ENCODE results near the gene CD70.
"Not testable (repeated sequence)": the region's sequence is repeated elsewhere in the genome, so short reads cannot be mapped to it uniquely, and the experiment has no call there.

CD70 gene

GRCh38 chr19:6597471-6598253, 6.7 kb upstream of the CD70 start:
- DNase-seq (ENCODE audit: low read depth in 3 of 3), result not testable (repeated sequence)

DNA sequence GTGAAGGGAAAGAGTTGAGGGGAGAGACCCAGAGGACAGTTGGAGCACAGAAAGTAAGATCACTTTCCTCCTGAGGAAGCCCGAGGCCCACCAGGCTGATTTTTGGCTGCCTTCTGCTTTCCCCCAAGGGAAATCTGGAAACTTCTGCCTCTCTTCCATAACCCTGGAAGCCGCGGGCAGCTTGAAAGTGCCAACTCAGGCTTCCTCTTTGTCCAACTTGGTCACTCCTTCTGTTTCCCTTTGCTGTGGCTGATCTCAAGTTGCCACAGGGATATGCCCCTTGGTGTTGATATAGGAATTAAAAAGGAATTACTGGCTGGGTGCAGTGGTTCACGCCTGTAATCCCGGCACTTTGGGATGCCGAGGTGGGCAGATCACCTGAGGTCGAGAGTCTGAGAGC, 5.7 kb upstream of the CD70 start:
- no peak for DNase-seq (ENCODE audit: low read depth in 3 of 3)

GRCh38 chr19:6593651-6594416, 2.9 kb upstream of the CD70 start:
- no peak for DNase-seq (ENCODE audit: low read depth in 3 of 3)

DNA sequence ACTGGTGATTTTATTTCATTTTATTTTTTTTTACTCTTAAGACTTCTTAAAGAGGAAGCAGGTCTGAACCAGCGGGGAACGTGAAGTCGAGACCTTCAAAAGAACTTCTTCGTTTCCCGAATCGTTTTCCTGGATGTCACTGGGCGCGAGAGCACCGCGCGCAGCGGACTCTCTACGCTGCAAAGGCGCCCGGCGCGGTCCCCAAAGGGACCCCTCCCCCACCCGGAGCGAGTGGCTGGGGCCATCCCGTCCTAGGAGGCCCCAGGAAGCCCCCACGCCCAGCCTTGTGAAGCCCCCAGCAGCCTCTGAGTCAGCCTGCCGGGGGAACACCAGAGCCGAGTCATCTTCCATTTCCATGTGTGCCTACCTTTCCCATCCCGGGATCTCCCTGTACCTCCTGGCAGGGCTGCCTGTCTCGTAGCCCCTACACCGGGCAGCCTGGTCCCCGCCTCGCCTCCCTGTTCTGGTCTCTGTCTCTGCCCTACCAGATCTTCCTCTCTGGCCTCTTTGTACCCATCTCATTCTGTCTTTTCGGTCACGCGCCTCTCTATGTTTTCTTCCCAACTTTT, 608 bp downstream of the CD70 start:
- DNase-seq (ENCODE audit: low read depth in 3 of 3), result no peak

- no peak for DNase-seq (ENCODE audit: low read depth in 3 of 3)
Observed at GRCh38 chr19:6589711-6590257, 1.2 kb downstream of the CD70 start.

GRCh38 chr19:6588508-6589345, 2.2 kb downstream of the CD70 start:
- DNase-seq (ENCODE audit: low read depth in 3 of 3), result no peak

DNA sequence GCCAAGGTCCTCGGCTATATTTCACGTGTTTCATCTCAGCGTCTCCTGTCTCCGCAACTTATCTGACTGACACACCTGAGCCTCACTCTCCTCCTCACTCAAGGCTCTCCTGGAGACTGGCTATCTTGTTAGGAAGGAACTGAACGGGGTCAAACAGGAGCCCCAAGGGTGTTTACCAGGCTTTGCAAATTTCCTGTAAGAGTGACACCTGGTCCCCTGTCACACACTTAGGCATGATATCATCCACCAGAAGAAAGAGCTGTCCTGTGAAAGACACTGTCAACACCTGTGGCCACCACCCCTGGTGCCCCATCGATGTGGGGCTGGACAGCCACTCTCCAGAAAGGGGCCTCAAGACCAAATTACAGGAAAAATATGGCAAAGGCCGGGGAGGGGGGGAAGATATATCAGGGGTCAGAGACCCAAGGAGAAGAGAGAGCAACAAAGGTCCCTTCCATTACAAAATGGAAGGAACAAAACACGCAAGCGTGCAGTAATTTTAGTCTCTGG, 2.9 kb downstream of the CD70 start:
- DNase-seq (ENCODE audit: low read depth in 3 of 3), result no peak

DNA sequence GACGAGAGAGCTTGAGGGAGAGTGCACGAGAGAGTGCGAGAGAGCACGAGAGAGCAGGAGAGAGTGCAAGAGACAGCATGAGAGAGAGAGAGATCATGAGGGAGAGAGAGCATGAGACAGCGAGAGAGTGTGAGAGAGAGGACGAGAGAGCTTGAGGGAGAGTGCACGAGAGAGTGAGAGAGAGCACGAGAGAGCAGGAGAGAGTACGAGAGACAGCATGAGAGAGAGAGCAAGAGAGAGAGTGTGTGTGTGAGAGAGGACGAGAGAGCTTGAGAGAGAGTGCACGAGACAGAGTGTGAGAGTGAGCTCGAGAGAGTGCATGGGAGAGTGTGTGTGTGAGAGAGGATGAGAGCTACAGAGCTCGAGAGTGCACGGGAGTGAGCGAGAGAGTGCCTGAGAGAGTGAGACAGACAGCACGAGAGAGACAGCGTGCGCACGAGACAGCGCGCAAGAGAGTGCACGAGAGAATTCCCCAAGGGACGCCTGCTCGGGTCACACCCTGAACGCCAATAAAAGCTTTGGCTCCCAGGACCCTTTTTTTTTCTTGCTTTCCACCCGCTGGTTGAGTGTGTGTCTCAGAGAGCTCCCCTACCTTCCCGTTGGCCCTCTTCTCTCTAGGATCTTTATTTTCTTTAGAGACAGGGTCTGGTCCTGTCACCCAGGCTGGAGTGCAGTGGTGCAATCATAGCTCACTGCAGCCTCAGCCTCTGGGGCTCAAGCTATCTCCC, 3.7 kb downstream of the CD70 start:
- DNase-seq (ENCODE audit: low read depth in 3 of 3), result no peak

DNA sequence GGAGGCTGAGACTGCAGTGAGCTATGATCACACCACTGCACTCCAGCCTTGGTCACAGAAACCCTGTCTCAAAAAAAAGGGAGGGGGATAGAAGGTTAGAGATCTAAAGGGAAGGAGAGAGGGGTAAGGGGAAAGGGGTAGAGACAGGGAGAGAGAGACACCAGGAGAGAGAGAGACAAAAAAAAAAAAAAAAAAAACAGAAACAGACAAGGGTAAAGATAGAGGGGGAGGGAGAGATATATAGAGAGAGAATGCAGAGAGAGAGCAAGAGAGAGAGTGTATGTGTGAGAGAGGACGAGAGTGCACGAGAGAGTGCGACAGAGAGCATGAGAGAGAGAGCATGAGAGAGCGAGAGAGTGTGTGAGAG, 4.2 kb downstream of the CD70 start:
- no peak for DNase-seq (ENCODE audit: low read depth in 3 of 3)

DNA sequence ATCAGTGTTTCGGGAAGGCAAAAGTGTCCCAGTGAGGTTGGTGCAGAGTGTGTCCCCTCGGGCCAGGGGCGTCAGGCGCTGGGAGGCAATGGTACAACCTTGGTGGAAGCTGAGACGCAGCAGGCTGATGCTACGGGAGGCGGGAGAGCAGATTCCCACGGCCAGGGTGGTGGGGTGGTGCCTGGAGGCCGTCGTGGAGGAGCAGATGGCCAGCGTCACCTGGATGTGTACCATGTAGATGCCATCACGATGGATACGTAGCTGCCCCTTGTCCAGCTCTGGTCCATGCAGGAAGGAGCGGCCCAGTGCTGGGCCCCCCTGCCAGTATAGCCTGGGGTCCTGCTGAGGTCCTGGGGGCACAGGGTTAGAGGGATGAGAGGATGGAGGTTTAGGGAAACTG, 4.9 kb downstream of the CD70 start:
- no peak for DNase-seq (ENCODE audit: low read depth in 3 of 3)

DNA sequence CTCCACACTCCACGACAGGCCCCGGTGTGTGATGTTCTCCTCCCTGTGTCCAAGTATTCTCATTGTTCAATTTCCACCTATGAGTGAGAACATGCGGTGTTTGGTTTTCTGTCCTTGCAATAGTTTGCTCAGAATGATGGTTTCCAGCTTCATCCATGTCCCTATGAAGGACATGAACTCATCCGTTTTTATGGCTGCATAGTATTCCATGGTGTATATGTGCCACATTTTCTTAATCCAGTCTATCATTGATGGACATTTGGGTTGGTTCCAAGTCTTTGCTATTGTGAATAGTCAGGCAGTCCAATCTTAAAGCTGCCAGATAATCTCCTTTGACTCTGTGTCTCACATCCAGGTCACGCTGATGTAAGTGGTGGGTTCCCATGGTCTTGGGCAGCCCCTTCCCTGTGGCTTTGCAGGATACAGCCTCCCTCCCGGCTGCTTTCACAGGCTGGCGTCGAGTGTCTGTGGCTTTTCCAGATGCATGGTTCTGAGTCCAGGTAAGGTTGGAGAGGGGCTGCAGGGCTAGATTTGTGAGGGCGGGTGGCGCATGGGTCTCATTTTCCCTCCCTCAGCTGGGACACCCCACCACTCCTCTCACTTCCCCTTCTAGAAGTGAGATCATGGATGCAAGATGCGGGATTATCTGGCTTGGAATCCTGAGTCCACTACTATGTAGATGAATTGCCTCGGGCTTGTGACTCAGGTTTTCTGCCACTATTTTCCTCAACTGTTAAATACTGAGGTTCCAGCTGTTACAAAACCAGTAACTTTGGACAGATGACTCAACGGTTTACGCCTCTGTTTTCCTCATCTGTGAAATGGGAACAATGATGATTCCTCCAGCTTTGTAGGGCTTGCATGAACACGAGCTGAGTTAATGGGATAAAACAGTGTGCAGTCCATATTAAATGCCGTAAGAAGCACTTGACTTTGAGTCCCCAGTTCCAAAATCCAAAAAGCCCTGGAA, 8.2 kb downstream of the CD70 start:
- DNase-seq (ENCODE audit: low read depth in 3 of 3), result not testable (repeated sequence)

GRCh38 chr19:6580313-6580712, 10.6 kb downstream of the CD70 start:
- no peak for DNase-seq (ENCODE audit: low read depth in 3 of 3)

- DNase-seq (ENCODE audit: low read depth in 3 of 3), result no peak
Observed at GRCh38 chr19:6579450-6580178, 11.3 kb downstream of the CD70 start.

DNA sequence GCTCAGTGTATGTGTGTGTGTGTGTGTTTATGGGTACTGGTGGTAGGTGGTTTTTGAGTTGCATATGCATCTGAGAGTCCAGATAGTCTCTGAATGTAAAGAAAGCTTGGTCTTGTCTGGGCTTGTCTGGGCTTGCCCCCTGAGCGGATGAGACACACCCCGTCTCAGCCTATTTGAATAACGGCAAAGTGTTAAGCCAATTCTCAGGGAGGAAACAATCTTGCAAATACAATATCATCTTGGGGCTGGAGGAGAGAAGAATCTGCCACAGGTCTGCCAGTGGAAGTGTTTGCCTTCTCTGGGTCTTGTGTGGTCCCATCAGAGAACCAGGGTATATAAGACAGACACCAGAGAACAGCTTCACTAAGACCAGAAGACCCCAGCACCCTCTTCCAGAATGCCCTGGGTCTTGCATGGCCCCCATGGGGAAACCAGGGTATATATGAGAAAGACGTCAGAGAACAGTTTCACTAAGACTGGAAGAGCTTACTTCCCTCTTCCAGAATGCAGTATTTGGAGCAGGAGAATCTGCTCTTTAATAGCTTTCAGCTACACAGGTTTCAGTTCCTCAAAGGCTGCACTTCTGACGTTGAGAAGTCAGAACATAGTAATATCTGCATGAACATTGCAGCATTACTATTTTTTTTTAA, 13.3 kb downstream of the CD70 start:
- DNase-seq (ENCODE audit: low read depth in 3 of 3), result no peak

DNA sequence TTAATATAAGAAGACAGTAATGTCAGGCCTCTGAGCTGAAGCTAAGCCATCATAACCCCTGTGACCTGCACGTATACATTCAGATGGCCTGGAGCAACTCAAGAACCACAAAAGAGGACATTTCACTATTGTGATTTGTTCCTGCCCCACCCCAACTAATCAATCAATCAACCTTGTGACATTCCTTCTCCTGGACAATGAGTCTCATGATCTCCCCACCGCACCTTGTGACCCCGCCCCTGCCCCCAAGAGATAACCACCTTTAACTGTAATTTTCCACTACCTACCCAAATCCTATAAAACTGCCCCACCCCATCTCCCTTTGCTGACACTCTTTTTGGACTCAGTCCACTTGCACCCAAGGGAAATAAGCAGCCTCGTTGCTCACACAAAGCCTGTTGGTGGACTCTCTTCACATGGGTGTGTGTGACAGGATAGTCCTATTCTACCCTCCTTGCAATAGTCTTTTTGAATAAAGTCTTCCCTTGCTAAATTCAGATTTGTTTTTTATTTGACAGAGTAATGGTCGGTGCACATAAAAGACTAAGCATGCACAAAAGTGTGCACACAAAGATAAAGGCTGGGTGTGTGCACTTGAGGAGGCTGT, 14.0 kb downstream of the CD70 start:
- DNase-seq (ENCODE audit: low read depth in 3 of 3), result no peak

DNA sequence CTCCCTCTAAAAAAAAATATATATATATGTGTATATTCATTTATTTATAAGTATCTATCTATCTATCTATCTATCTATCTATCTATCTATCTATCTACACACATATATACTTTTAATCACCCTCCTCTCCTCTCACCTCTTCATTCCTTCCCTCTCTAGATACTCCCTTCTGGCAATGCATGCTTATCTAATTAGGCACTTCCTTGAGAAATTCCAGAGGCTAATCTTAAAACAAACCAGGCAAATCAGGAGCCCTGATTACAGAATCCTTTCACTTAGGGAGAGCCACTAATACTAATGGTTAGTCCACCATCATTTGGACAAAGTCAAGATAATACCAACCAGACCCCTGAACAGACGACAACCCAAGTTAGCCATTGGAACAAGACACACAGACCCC, 17.6 kb downstream of the CD70 start:
- no peak for DNase-seq (ENCODE audit: low read depth in 3 of 3)

- DNase-seq (ENCODE audit: low read depth in 3 of 3), result no peak
Observed at GRCh38 chr19:6572217-6572616, 18.7 kb downstream of the CD70 start.

- DNase-seq (ENCODE audit: low read depth in 3 of 3), result no peak
Observed at GRCh38 chr19:6571167-6571566, 19.8 kb downstream of the CD70 start.

Measured in stimulated activated CD4-positive, alpha-beta T cell treated with anti-CD3 and anti-CD28 coated beads, TNF-alpha, amount 100 ng/mL, for 48 hours (primary cell).